ENCODE measurements around the gene CSNK1E. TPM values are rescaled to one million over a fixed set of nuclear protein-coding genes. Genes with fewer than 3 reads are reported as not detected.

CSNK1E gene
- total and polyA plus RNA-seq, 10 of the 15 experiments (the other 5 are each of a cell fraction or from before 2014, with no cell fraction given), result 5.9 to 107 (median 64.9) TPM

- H3K79me2 ChIP-seq (ENCODE audit: control insufficient read depth, insufficient read depth, low read length), result no peaks in the 10 kb centered on the region
- ATAC-seq (no peak), FAIRE-seq (no peak), DNase-seq (ENCODE audit: low read depth, low spot score) (no peak)
- SMC1A ChIA-PET (ENCODE audit: uncharacterized antibody, unreplicated experiment), result no interaction called here
- CTCF ChIA-PET, result interaction anchor here (0.6 to 3.6 kb wide), 2 partner anchors 283 to 964 kb away, joined by 3 to 9 read pairs; no protein-coding TSS in a partner anchor
- no peak overlapping the region for H3K27ac ChIP-seq (ENCODE audit: control insufficient read depth, insufficient read depth)
- no peaks in the 10 kb centered on the region for H3K27me3 ChIP-seq (replicated peaks in 1 of 2; ENCODE audit: control insufficient read depth in 2 of 2, insufficient read depth in 2 of 2, low read length in 1 of 2)
- POLR2A ChIA-PET, result no interaction called here
- RAD21 ChIA-PET (ENCODE audit: unreplicated experiment), result no interaction called here
- no peaks in the 10 kb centered on the region for H3K9me3 ChIP-seq (replicated peaks; ENCODE audit: control insufficient read depth, insufficient read depth, low read length)
- no peak overlapping the region for H3K9ac ChIP-seq (ENCODE audit: control insufficient read depth, insufficient read depth, low read length)
- H3K4me1 ChIP-seq (ENCODE audit: control insufficient read depth, insufficient read depth, low read length), result no peaks in the 10 kb centered on the region
- TF ChIP-seq HCFC1 (IDR thresholded peaks at IDR 0.05; ENCODE audit: low read length), result no peak
- no peak for TF ChIP-seq RELB (IDR thresholded peaks at IDR 0.05; ENCODE audit: low read depth)
- TF ChIP-seq CREB1 (IDR thresholded peaks at IDR 0.05; ENCODE audit: low read depth), result no peak
- no peak for TF ChIP-seq PBX3 (IDR thresholded peaks at IDR 0.05; ENCODE audit: insufficient replicate concordance, low read depth, low read length)
- no peak for TF ChIP-seq CBFB (IDR thresholded peaks at IDR 0.05; ENCODE audit: low read depth)
- no peak for TF ChIP-seq SP1 (IDR thresholded peaks at IDR 0.05; ENCODE audit: low read depth, low read length)
- no peak for TF ChIP-seq PML (IDR thresholded peaks at IDR 0.05; ENCODE audit: low read length)
- TF ChIP-seq HDAC2 (IDR thresholded peaks at IDR 0.05), result no peak
- TF ChIP-seq KLF5 (IDR thresholded peaks at IDR 0.05; ENCODE audit: partially characterized antibody), result no peak
- TF ChIP-seq TCF7 (IDR thresholded peaks at IDR 0.05; ENCODE audit: borderline replicate concordance), result no peak
- H3K4me2 ChIP-seq (ENCODE audit: control insufficient read depth, insufficient read depth), result no peak overlapping the region
- no peak overlapping the region for H3K4me3 ChIP-seq
- intact Hi-C loops (cut with micrococcal nuclease; ENCODE audit: unreplicated experiment), result no loop called here
- no peaks in the 10 kb centered on the region for H3K36me3 ChIP-seq (ENCODE audit: control insufficient read depth in 2 of 2, insufficient read depth in 2 of 2, low read length in 1 of 2)
- 67% methylated on average over 3 of the region's 3 CpGs for WGBS (ENCODE audit: insufficient coverage, insufficient replicate concordance, low lambda C conversion rate, missing lambda C conversion rate)
- no TSS peak for BruUV-seq (replicated peaks)
- no peak overlapping the region for H2AFZ ChIP-seq (ENCODE audit: control insufficient read depth, low read depth, low read length)
- in situ Hi-C loops (cut with MboI), result no loop called here
- no peaks in the 10 kb centered on the region for H4K20me1 ChIP-seq (ENCODE audit: control insufficient read depth, insufficient read depth)
Observed at GRCh38 chr22:38335077-38335476, 17.8 kb upstream of the CSNK1E start.
